Measurements from ENCODE around the gene SSR1. TPM values are rescaled to one million over a fixed set of nuclear protein-coding genes. Genes with fewer than 3 reads are reported as not detected.

SSR1 gene
- total RNA-seq, 1 experiment from 2014 or later: 318 TPM

- peaks cover 9% of the 10 kb centered on the region for H3K4me1 Mint-ChIP-seq (ENCODE audit: insufficient read depth, unreplicated experiment)
- BruUV-seq (replicated peaks): no TSS peak
- H3K36me3 Mint-ChIP-seq (ENCODE audit: insufficient read depth, unreplicated experiment): peaks cover 22% of the 10 kb centered on the region
- no peak overlapping the region for H3K27ac Mint-ChIP-seq (ENCODE audit: low read depth, unreplicated experiment)
- CTCF ChIA-PET: interaction anchor here (0.7 to 1.8 kb wide), 4 partner anchors 12 to 531 kb away, joined by 3 to 9 read pairs (median 4); no protein-coding TSS in a partner anchor
- H3K4me3 Mint-ChIP-seq (ENCODE audit: unreplicated experiment): no peak overlapping the region
- POLR2A ChIA-PET: interaction anchor here (0.5 to 0.9 kb wide), 2 partner anchors 23 to 534 kb away, joined by 3 to 4 read pairs; no protein-coding TSS in a partner anchor
- TF ChIP-seq CTCF (IDR thresholded peaks at IDR 0.05; ENCODE audit: unreplicated experiment): no peak
- no peaks in the 10 kb centered on the region for H3K27me3 Mint-ChIP-seq (ENCODE audit: insufficient read depth, unreplicated experiment)
- intact Hi-C loops (cut with micrococcal nuclease): no loop called here
- no peak for DNase-seq (ENCODE audit: unreplicated experiment)
- no peaks in the 10 kb centered on the region for H3K9me3 Mint-ChIP-seq (ENCODE audit: unreplicated experiment)
Measured at GRCh38 chr6:7254980-7255835, 57.8 kb downstream of the SSR1 start.

GRCh38 chr6:7252390-7252789 is 60.6 kb downstream of the SSR1 start:
- ChIA-PET CTCF (interaction anchor here (1.6 to 1.9 kb wide), 2 partner anchors 9 to 528 kb away, joined by 7 to 9 read pairs; no protein-coding TSS in a partner anchor), POLR2A (interaction anchor here (0.5 to 2.6 kb wide), 3 partner anchors 9 to 554 kb away, joined by 3 to 9 read pairs (median 3); no protein-coding TSS in a partner anchor)
- DNase-seq (ENCODE audit: unreplicated experiment): no peak
- BruUV-seq (replicated peaks): no TSS peak
- Mint-ChIP-seq H3K4me1 (ENCODE audit: insufficient read depth, unreplicated experiment) (no peaks in the 10 kb centered on the region), H3K9me3 (ENCODE audit: unreplicated experiment) (no peaks in the 10 kb centered on the region), H3K36me3 (ENCODE audit: insufficient read depth, unreplicated experiment) (peaks cover 49% of the 10 kb centered on the region), H3K4me3 (ENCODE audit: unreplicated experiment) (no peak overlapping the region), H3K27ac (ENCODE audit: low read depth, unreplicated experiment) (no peak overlapping the region), H3K27me3 (ENCODE audit: insufficient read depth, unreplicated experiment) (no peaks in the 10 kb centered on the region)
- intact Hi-C loops (cut with micrococcal nuclease): no loop called here
- no peak for TF ChIP-seq CTCF (IDR thresholded peaks at IDR 0.05; ENCODE audit: unreplicated experiment)

GRCh38 chr6:7251646-7252260 is 61.2 kb downstream of the SSR1 start:
- POLR2A ChIA-PET: interaction anchor here (0.6 to 2.6 kb wide), 3 partner anchors 9 to 531 kb away, joined by 3 to 9 read pairs (median 3); no protein-coding TSS in a partner anchor
- no peak for TF ChIP-seq CTCF (IDR thresholded peaks at IDR 0.05; ENCODE audit: unreplicated experiment)
- DNase-seq (ENCODE audit: unreplicated experiment): no peak
- intact Hi-C loops (cut with micrococcal nuclease): no loop called here
- BruUV-seq (replicated peaks): no TSS peak
- CTCF ChIA-PET: interaction anchor here (0.6 to 1.9 kb wide), 4 partner anchors 8 to 527 kb away, joined by 3 to 9 read pairs (median 5); no protein-coding TSS in a partner anchor
- Mint-ChIP-seq H3K9me3 (ENCODE audit: unreplicated experiment) (no peaks in the 10 kb centered on the region), H3K27ac (ENCODE audit: low read depth, unreplicated experiment) (no peak overlapping the region), H3K36me3 (ENCODE audit: insufficient read depth, unreplicated experiment) (peaks cover 55% of the 10 kb centered on the region), H3K4me3 (ENCODE audit: unreplicated experiment) (no peak overlapping the region), H3K4me1 (ENCODE audit: insufficient read depth, unreplicated experiment) (no peaks in the 10 kb centered on the region), H3K27me3 (ENCODE audit: insufficient read depth, unreplicated experiment) (no peaks in the 10 kb centered on the region)

GRCh38 chr6:7250812-7251211 is 62.2 kb downstream of the SSR1 start:
- H3K9me3 Mint-ChIP-seq (ENCODE audit: unreplicated experiment): no peaks in the 10 kb centered on the region
- intact Hi-C loops (cut with micrococcal nuclease): no loop called here
- DNase-seq (ENCODE audit: unreplicated experiment): no peak
- BruUV-seq (replicated peaks): no TSS peak
- H3K4me3 Mint-ChIP-seq (ENCODE audit: unreplicated experiment): no peak overlapping the region
- no peaks in the 10 kb centered on the region for H3K27me3 Mint-ChIP-seq (ENCODE audit: insufficient read depth, unreplicated experiment)
- no peak for TF ChIP-seq CTCF (IDR thresholded peaks at IDR 0.05; ENCODE audit: unreplicated experiment)
- H3K4me1 Mint-ChIP-seq (ENCODE audit: insufficient read depth, unreplicated experiment): no peaks in the 10 kb centered on the region
- peaks cover 64% of the 10 kb centered on the region for H3K36me3 Mint-ChIP-seq (ENCODE audit: insufficient read depth, unreplicated experiment)
- H3K27ac Mint-ChIP-seq (ENCODE audit: low read depth, unreplicated experiment): no peak overlapping the region
- CTCF ChIA-PET: interaction anchor here (0.6 to 1.9 kb wide), 5 partner anchors 8 to 1096 kb away, joined by 3 to 9 read pairs (median 3); no protein-coding TSS in a partner anchor
- POLR2A ChIA-PET: interaction anchor here (0.7 to 2.6 kb wide), 3 partner anchors 10 to 352 kb away, joined by 3 to 9 read pairs (median 4); no protein-coding TSS in a partner anchor

Measured in MCF 10A (cell line).